ENCODE data around the gene ERC2.

The ERC2 gene

GRCh38 chr3:55621026-55621422 is 847.2 kb downstream of the ERC2 start:
- no peak for DNase-seq (ENCODE audit: low spot score in 2 of 2)
- Mint-ChIP-seq H3K9me3 (peaks cover 6% of the 10 kb centered on the region), H3K4me1 (no peaks in the 10 kb centered on the region), H3K4me3 (no peak overlapping the region), H3K36me3 (no peaks in the 10 kb centered on the region), H3K27ac (no peak overlapping the region)
- no peak for ATAC-seq

GRCh38 chr3:55620351-55621025 is 847.8 kb downstream of the ERC2 start:
- H3K4me1 Mint-ChIP-seq = no peaks in the 10 kb centered on the region
- DNase-seq (ENCODE audit: low spot score in 2 of 2) (no peak), ATAC-seq (no peak)
- no peak overlapping the region for H3K27ac Mint-ChIP-seq
- H3K9me3 Mint-ChIP-seq = peaks cover 6% of the 10 kb centered on the region
- H3K36me3 Mint-ChIP-seq = no peaks in the 10 kb centered on the region
- H3K4me3 Mint-ChIP-seq = no peak overlapping the region

- Mint-ChIP-seq H3K36me3 (no peaks in the 10 kb centered on the region), H3K4me3 (no peak overlapping the region), H3K9me3 (peaks cover 5% of the 10 kb centered on the region), H3K4me1 (no peaks in the 10 kb centered on the region), H3K27ac (no peak overlapping the region)
- no peak for DNase-seq (ENCODE audit: low spot score in 2 of 2)
- no peak for ATAC-seq
These were observed 849.0 kb downstream of the ERC2 start for GRCh38 chr3:55619046-55619808.

- H3K4me1 Mint-ChIP-seq = no peaks in the 10 kb centered on the region
- ATAC-seq = no peak
- DNase-seq (ENCODE audit: low spot score in 2 of 2) = no peak
- no peak overlapping the region for H3K4me3 Mint-ChIP-seq
- no peaks in the 10 kb centered on the region for H3K36me3 Mint-ChIP-seq
- no peak overlapping the region for H3K27ac Mint-ChIP-seq
- no peaks in the 10 kb centered on the region for H3K9me3 Mint-ChIP-seq
These were observed 850.9 kb downstream of the ERC2 start for GRCh38 chr3:55617385-55617784.

GRCh38 chr3:55616803-55617202 is 851.5 kb downstream of the ERC2 start:
- Mint-ChIP-seq H3K9me3 (no peaks in the 10 kb centered on the region), H3K4me3 (no peak overlapping the region), H3K4me1 (no peaks in the 10 kb centered on the region), H3K27ac (no peak overlapping the region), H3K36me3 (no peaks in the 10 kb centered on the region)
- no peak for DNase-seq (ENCODE audit: low spot score in 2 of 2)
- ATAC-seq = no peak

GRCh38 chr3:55615694-55616295 is 852.5 kb downstream of the ERC2 start:
- H3K27ac Mint-ChIP-seq = no peak overlapping the region
- H3K4me1 Mint-ChIP-seq = no peaks in the 10 kb centered on the region
- H3K36me3 Mint-ChIP-seq = no peaks in the 10 kb centered on the region
- H3K4me3 Mint-ChIP-seq = no peak overlapping the region
- ATAC-seq (no peak), DNase-seq (ENCODE audit: low spot score in 2 of 2) (no peak)
- H3K9me3 Mint-ChIP-seq = no peaks in the 10 kb centered on the region

GRCh38 chr3:55615039-55615693 is 853.1 kb downstream of the ERC2 start:
- ATAC-seq = no peak
- Mint-ChIP-seq H3K4me1 (no peaks in the 10 kb centered on the region), H3K4me3 (no peak overlapping the region), H3K27ac (no peak overlapping the region), H3K9me3 (no peaks in the 10 kb centered on the region), H3K36me3 (no peaks in the 10 kb centered on the region)
- no peak for DNase-seq (ENCODE audit: low spot score in 2 of 2)

GRCh38 chr3:55611121-55611520 is 857.1 kb downstream of the ERC2 start:
- Mint-ChIP-seq H3K9me3 (no peaks in the 10 kb centered on the region), H3K4me3 (no peak overlapping the region), H3K4me1 (no peaks in the 10 kb centered on the region), H3K27ac (no peak overlapping the region), H3K36me3 (no peaks in the 10 kb centered on the region)
- DNase-seq (ENCODE audit: low spot score in 2 of 2) (no peak), ATAC-seq (no peak)

GRCh38 chr3:55609230-55609827 is 858.9 kb downstream of the ERC2 start:
- DNase-seq (ENCODE audit: low spot score in 2 of 2) (no peak), ATAC-seq (no peak)
- Mint-ChIP-seq H3K9me3 (no peaks in the 10 kb centered on the region), H3K27ac (no peak overlapping the region), H3K36me3 (no peaks in the 10 kb centered on the region), H3K4me3 (no peak overlapping the region), H3K4me1 (no peaks in the 10 kb centered on the region)

GRCh38 chr3:55608301-55608937 is 859.8 kb downstream of the ERC2 start:
- Mint-ChIP-seq H3K36me3 (no peaks in the 10 kb centered on the region), H3K4me1 (no peaks in the 10 kb centered on the region)
- no peak for DNase-seq (ENCODE audit: low spot score in 2 of 2)

GRCh38 chr3:55607844-55608243 is 860.4 kb downstream of the ERC2 start:
- Mint-ChIP-seq H3K36me3 (no peaks in the 10 kb centered on the region), H3K9me3 (no peaks in the 10 kb centered on the region), H3K27ac (no peak overlapping the region), H3K4me1 (no peaks in the 10 kb centered on the region), H3K4me3 (no peak overlapping the region)
- no peak for ATAC-seq
- no peak for DNase-seq (ENCODE audit: low spot score in 2 of 2)

More at GRCh38 chr3:55608301-55608937, 859.8 kb downstream of the ERC2 start:
- Mint-ChIP-seq H3K4me3 (no peak overlapping the region), H3K27ac (no peak overlapping the region), H3K9me3 (no peaks in the 10 kb centered on the region)
- ATAC-seq = no peak

GRCh38 chr3:55607175-55607574 is 861.1 kb downstream of the ERC2 start:
- no peaks in the 10 kb centered on the region for H3K9me3 Mint-ChIP-seq
- DNase-seq (ENCODE audit: low spot score in 2 of 2) (no peak), ATAC-seq (no peak)
- no peaks in the 10 kb centered on the region for H3K36me3 Mint-ChIP-seq
- H3K4me1 Mint-ChIP-seq = no peaks in the 10 kb centered on the region
- H3K27ac Mint-ChIP-seq = no peak overlapping the region
- no peak overlapping the region for H3K4me3 Mint-ChIP-seq

- no peak overlapping the region for H3K4me3 Mint-ChIP-seq
- no peak overlapping the region for H3K27ac Mint-ChIP-seq
- no peak for DNase-seq (ENCODE audit: low spot score in 2 of 2)
- H3K36me3 Mint-ChIP-seq = no peaks in the 10 kb centered on the region
- no peaks in the 10 kb centered on the region for H3K9me3 Mint-ChIP-seq
- H3K4me1 Mint-ChIP-seq = no peaks in the 10 kb centered on the region
- ATAC-seq = no peak
These were observed 862.6 kb downstream of the ERC2 start for GRCh38 chr3:55605443-55606236.

GRCh38 chr3:55604846-55605245 is 863.4 kb downstream of the ERC2 start:
- DNase-seq (ENCODE audit: low spot score in 2 of 2) = no peak
- H3K36me3 Mint-ChIP-seq = no peaks in the 10 kb centered on the region
- no peak overlapping the region for H3K27ac Mint-ChIP-seq

More at GRCh38 chr3:55604846-55605245, 863.4 kb downstream of the ERC2 start:
- Mint-ChIP-seq H3K4me1 (no peaks in the 10 kb centered on the region), H3K9me3 (no peaks in the 10 kb centered on the region), H3K4me3 (no peak overlapping the region)
- no peak for ATAC-seq

Measured in stimulated activated effector memory CD8-positive, alpha-beta T cell treated with anti-CD3 and anti-CD28 coated beads, Interleukin-12 subunit alpha, Interleukin-12 subunit beta, amount 100 ng/mL, for 72 hours (primary cell).